NCI-H2196 (cell line): ENCODE data around the gene KRT74.
"Not testable (repeated sequence)": the region's sequence is repeated elsewhere in the genome, so short reads cannot be mapped to it uniquely, and the experiment has no call there.

Experiments
- DNase-seq: peaks from one replicate; lab custom pipeline; 2025; ENCODE audit not compliant: unreplicated experiment; lab: John Stamatoyannopoulos, UW

KRT74 gene

GRCh38 chr12:52603314-52603713 lies 29.7 kb upstream of the KRT74 start:
- no peak for DNase-seq

- DNase-seq, result no peak
These were observed 28.9 kb upstream of the KRT74 start for GRCh38 chr12:52602552-52602951.

GRCh38 chr12:52601671-52602070 lies 28.0 kb upstream of the KRT74 start:
- no peak for DNase-seq

GRCh38 chr12:52600941-52601481 lies 27.4 kb upstream of the KRT74 start, which contains the start of gene KRT72:
Gene KRT72, minus strand, starts transcription at chr12:52601463. Its CDS starts 11 bp downstream, at chr12:52601452.
- no peak for DNase-seq

- no peak for DNase-seq
These were observed 26.8 kb upstream of the KRT74 start for GRCh38 chr12:52600475-52600874.

GRCh38 chr12:52600071-52600470 lies 26.4 kb upstream of the KRT74 start:
- DNase-seq, result no peak

GRCh38 chr12:52598966-52599365 lies 25.3 kb upstream of the KRT74 start:
- DNase-seq, result no peak

GRCh38 chr12:52594237-52594636 lies 20.6 kb upstream of the KRT74 start:
- not testable (repeated sequence) for DNase-seq

- no peak for DNase-seq
These were observed 17.9 kb upstream of the KRT74 start for GRCh38 chr12:52591521-52591920.

- DNase-seq, result no peak
These were observed 16.4 kb upstream of the KRT74 start for GRCh38 chr12:52590021-52590420.

- DNase-seq, result no peak
These were observed 13.9 kb upstream of the KRT74 start for GRCh38 chr12:52587563-52587962.

GRCh38 chr12:52585946-52586345 lies 12.3 kb upstream of the KRT74 start:
- no peak for DNase-seq

- no peak for DNase-seq
These were observed 11.4 kb upstream of the KRT74 start for GRCh38 chr12:52585066-52585465.

GRCh38 chr12:52584156-52584682 lies 10.6 kb upstream of the KRT74 start:
- DNase-seq, result no peak

- peak; percentile 81 for DNase-seq
These were observed 9.4 kb upstream of the KRT74 start for GRCh38 chr12:52582971-52583456.

GRCh38 chr12:52582486-52582885 lies 8.8 kb upstream of the KRT74 start:
- no peak for DNase-seq

- peak; percentile 68 for DNase-seq
These were observed 7.8 kb upstream of the KRT74 start for GRCh38 chr12:52581481-52581880.

- no peak for DNase-seq
These were observed 7.4 kb upstream of the KRT74 start for GRCh38 chr12:52581066-52581465.

- no peak for DNase-seq
These were observed 6.9 kb upstream of the KRT74 start for GRCh38 chr12:52580496-52580895.

- DNase-seq, result no peak
These were observed 6.1 kb upstream of the KRT74 start for GRCh38 chr12:52579468-52580465.

GRCh38 chr12:52578469-52578868 lies 4.8 kb upstream of the KRT74 start:
- DNase-seq, result peak; percentile 10

GRCh38 chr12:52577316-52577715 lies 3.7 kb upstream of the KRT74 start:
- DNase-seq, result no peak
